ENCODE measurements around the gene PTPRD.

Gene PTPRD

GRCh38 chr9:8651070-8651845, 1961.5 kb downstream of the PTPRD start:
- H3K27me3 ChIP-seq (ENCODE audit: insufficient read depth, low read length) = no peaks in the 10 kb centered on the region
- no peaks in the 10 kb centered on the region for H3K4me1 ChIP-seq (ENCODE audit: control insufficient read depth, insufficient read depth, low read length, unreplicated experiment)
- no peak overlapping the region for H3K27ac ChIP-seq (ENCODE audit: low read depth, low read length)
- no peaks in the 10 kb centered on the region for H3K79me2 ChIP-seq (ENCODE audit: control insufficient read depth, insufficient read depth, low read length, unreplicated experiment)
- no peaks in the 10 kb centered on the region for H3K36me3 ChIP-seq (ENCODE audit: insufficient read depth, low read length)
- H2AFZ ChIP-seq (ENCODE audit: low read length, unreplicated experiment) = no peak overlapping the region
- no peak overlapping the region for H3K4me3 ChIP-seq (ENCODE audit: low read depth, low read length)

GRCh38 chr9:8649807-8650206, 1963.0 kb downstream of the PTPRD start:
- Histone ChIP-seq H3K4me1 (ENCODE audit: control insufficient read depth, insufficient read depth, low read length, unreplicated experiment) (no peaks in the 10 kb centered on the region), H3K79me2 (ENCODE audit: control insufficient read depth, insufficient read depth, low read length, unreplicated experiment) (no peaks in the 10 kb centered on the region), H3K27me3 (ENCODE audit: insufficient read depth, low read length) (no peaks in the 10 kb centered on the region)

GRCh38 chr9:8649160-8649559, 1963.6 kb downstream of the PTPRD start:
- no peaks in the 10 kb centered on the region for H3K36me3 ChIP-seq (ENCODE audit: insufficient read depth, low read length)
- H3K27me3 ChIP-seq (ENCODE audit: insufficient read depth, low read length) = no peaks in the 10 kb centered on the region
- no peaks in the 10 kb centered on the region for H3K4me1 ChIP-seq (ENCODE audit: control insufficient read depth, insufficient read depth, low read length, unreplicated experiment)
- no peak overlapping the region for H2AFZ ChIP-seq (ENCODE audit: low read length, unreplicated experiment)
- H3K4me3 ChIP-seq (ENCODE audit: low read depth, low read length) = no peak overlapping the region
- H3K27ac ChIP-seq (ENCODE audit: low read depth, low read length) = no peak overlapping the region
- H3K79me2 ChIP-seq (ENCODE audit: control insufficient read depth, insufficient read depth, low read length, unreplicated experiment) = no peaks in the 10 kb centered on the region

More at GRCh38 chr9:8649807-8650206, 1963.0 kb downstream of the PTPRD start:
- no peak overlapping the region for H2AFZ ChIP-seq (ENCODE audit: low read length, unreplicated experiment)
- H3K4me3 ChIP-seq (ENCODE audit: low read depth, low read length) = no peak overlapping the region
- H3K36me3 ChIP-seq (ENCODE audit: insufficient read depth, low read length) = no peaks in the 10 kb centered on the region
- no peak overlapping the region for H3K27ac ChIP-seq (ENCODE audit: low read depth, low read length)

GRCh38 chr9:8648271-8648845, 1964.4 kb downstream of the PTPRD start:
- no peak overlapping the region for H2AFZ ChIP-seq (ENCODE audit: low read length, unreplicated experiment)
- H3K4me3 ChIP-seq (ENCODE audit: low read depth, low read length) = no peak overlapping the region
- no peaks in the 10 kb centered on the region for H3K79me2 ChIP-seq (ENCODE audit: control insufficient read depth, insufficient read depth, low read length, unreplicated experiment)
- H3K27ac ChIP-seq (ENCODE audit: low read depth, low read length) = no peak overlapping the region
- no peaks in the 10 kb centered on the region for H3K27me3 ChIP-seq (ENCODE audit: insufficient read depth, low read length)
- H3K36me3 ChIP-seq (ENCODE audit: insufficient read depth, low read length) = no peaks in the 10 kb centered on the region
- no peaks in the 10 kb centered on the region for H3K4me1 ChIP-seq (ENCODE audit: control insufficient read depth, insufficient read depth, low read length, unreplicated experiment)

GRCh38 chr9:8647824-8648223, 1965.0 kb downstream of the PTPRD start:
- Histone ChIP-seq H3K36me3 (ENCODE audit: insufficient read depth, low read length) (no peaks in the 10 kb centered on the region), H3K79me2 (ENCODE audit: control insufficient read depth, insufficient read depth, low read length, unreplicated experiment) (no peaks in the 10 kb centered on the region), H3K4me3 (ENCODE audit: low read depth, low read length) (no peak overlapping the region), H3K27me3 (ENCODE audit: insufficient read depth, low read length) (no peaks in the 10 kb centered on the region), H3K27ac (ENCODE audit: low read depth, low read length) (no peak overlapping the region), H3K4me1 (ENCODE audit: control insufficient read depth, insufficient read depth, low read length, unreplicated experiment) (no peaks in the 10 kb centered on the region), H2AFZ (ENCODE audit: low read length, unreplicated experiment) (no peak overlapping the region)

GRCh38 chr9:8644571-8644970, 1968.2 kb downstream of the PTPRD start:
- H3K27ac ChIP-seq (ENCODE audit: low read depth, low read length) = no peak overlapping the region
- H3K79me2 ChIP-seq (ENCODE audit: control insufficient read depth, insufficient read depth, low read length, unreplicated experiment) = no peaks in the 10 kb centered on the region
- no peaks in the 10 kb centered on the region for H3K4me1 ChIP-seq (ENCODE audit: control insufficient read depth, insufficient read depth, low read length, unreplicated experiment)
- H2AFZ ChIP-seq (ENCODE audit: low read length, unreplicated experiment) = no peak overlapping the region
- no peak overlapping the region for H3K4me3 ChIP-seq (ENCODE audit: low read depth, low read length)
- no peaks in the 10 kb centered on the region for H3K36me3 ChIP-seq (ENCODE audit: insufficient read depth, low read length)
- no peaks in the 10 kb centered on the region for H3K27me3 ChIP-seq (ENCODE audit: insufficient read depth, low read length)

- no peak overlapping the region for H2AFZ ChIP-seq (ENCODE audit: low read length, unreplicated experiment)
- no peaks in the 10 kb centered on the region for H3K79me2 ChIP-seq (ENCODE audit: control insufficient read depth, insufficient read depth, low read length, unreplicated experiment)
- H3K36me3 ChIP-seq (ENCODE audit: insufficient read depth, low read length) = no peaks in the 10 kb centered on the region
- no peak overlapping the region for H3K4me3 ChIP-seq (ENCODE audit: low read depth, low read length)
- H3K27me3 ChIP-seq (ENCODE audit: insufficient read depth, low read length) = no peaks in the 10 kb centered on the region
- H3K27ac ChIP-seq (ENCODE audit: low read depth, low read length) = no peak overlapping the region
- no peaks in the 10 kb centered on the region for H3K4me1 ChIP-seq (ENCODE audit: control insufficient read depth, insufficient read depth, low read length, unreplicated experiment)
Measured at GRCh38 chr9:8643896-8644295, 1968.9 kb downstream of the PTPRD start.

GRCh38 chr9:8643464-8643863, 1969.3 kb downstream of the PTPRD start:
- no peaks in the 10 kb centered on the region for H3K79me2 ChIP-seq (ENCODE audit: control insufficient read depth, insufficient read depth, low read length, unreplicated experiment)
- H3K4me3 ChIP-seq (ENCODE audit: low read depth, low read length) = no peak overlapping the region

GRCh38 chr9:8640761-8641160, 1972.0 kb downstream of the PTPRD start:
- no peaks in the 10 kb centered on the region for H3K27me3 ChIP-seq (ENCODE audit: insufficient read depth, low read length)
- no peaks in the 10 kb centered on the region for H3K79me2 ChIP-seq (ENCODE audit: control insufficient read depth, insufficient read depth, low read length, unreplicated experiment)
- no peaks in the 10 kb centered on the region for H3K4me1 ChIP-seq (ENCODE audit: control insufficient read depth, insufficient read depth, low read length, unreplicated experiment)
- H3K36me3 ChIP-seq (ENCODE audit: insufficient read depth, low read length) = no peaks in the 10 kb centered on the region
- H3K4me3 ChIP-seq (ENCODE audit: low read depth, low read length) = no peak overlapping the region
- H2AFZ ChIP-seq (ENCODE audit: low read length, unreplicated experiment) = no peak overlapping the region
- no peak overlapping the region for H3K27ac ChIP-seq (ENCODE audit: low read depth, low read length)

More at GRCh38 chr9:8643464-8643863, 1969.3 kb downstream of the PTPRD start:
- Histone ChIP-seq H3K27me3 (ENCODE audit: insufficient read depth, low read length) (no peaks in the 10 kb centered on the region), H2AFZ (ENCODE audit: low read length, unreplicated experiment) (no peak overlapping the region), H3K36me3 (ENCODE audit: insufficient read depth, low read length) (no peaks in the 10 kb centered on the region), H3K4me1 (ENCODE audit: control insufficient read depth, insufficient read depth, low read length, unreplicated experiment) (no peaks in the 10 kb centered on the region), H3K27ac (ENCODE audit: low read depth, low read length) (no peak overlapping the region)

GRCh38 chr9:8637626-8638025, 1975.2 kb downstream of the PTPRD start:
- Histone ChIP-seq H3K79me2 (ENCODE audit: control insufficient read depth, insufficient read depth, low read length, unreplicated experiment) (no peaks in the 10 kb centered on the region), H3K27me3 (ENCODE audit: insufficient read depth, low read length) (no peaks in the 10 kb centered on the region), H2AFZ (ENCODE audit: low read length, unreplicated experiment) (no peak overlapping the region), H3K36me3 (ENCODE audit: insufficient read depth, low read length) (no peaks in the 10 kb centered on the region), H3K4me1 (ENCODE audit: control insufficient read depth, insufficient read depth, low read length, unreplicated experiment) (no peaks in the 10 kb centered on the region), H3K4me3 (ENCODE audit: low read depth, low read length) (no peak overlapping the region), H3K27ac (ENCODE audit: low read depth, low read length) (no peak overlapping the region)

- Histone ChIP-seq H3K27me3 (ENCODE audit: insufficient read depth, low read length) (no peaks in the 10 kb centered on the region), H3K27ac (ENCODE audit: low read depth, low read length) (no peak overlapping the region), H3K79me2 (ENCODE audit: control insufficient read depth, insufficient read depth, low read length, unreplicated experiment) (no peaks in the 10 kb centered on the region), H3K4me3 (ENCODE audit: low read depth, low read length) (no peak overlapping the region), H3K36me3 (ENCODE audit: insufficient read depth, low read length) (no peaks in the 10 kb centered on the region), H2AFZ (ENCODE audit: low read length, unreplicated experiment) (no peak overlapping the region), H3K4me1 (ENCODE audit: control insufficient read depth, insufficient read depth, low read length, unreplicated experiment) (no peaks in the 10 kb centered on the region)
Measured at GRCh38 chr9:8633784-8634183, 1979.0 kb downstream of the PTPRD start.
